IPS DF 6.9 (cell line): ENCODE data around the gene SPEF2.

Experiments used
- DNase-seq: peaks from one replicate; pipeline ENCODE4 v3.0.0-alpha.2; 2013; ENCODE audit warnings: low read depth, low spot score
- H3K27ac ChIP-seq: one replicate; pipeline ENCODE4 v1.5.1; 2013; ENCODE audit warnings: low read length, control low read depth
- H3K27me3 ChIP-seq: 2 replicates; pipeline ENCODE4 v1.6.1; 2013; ENCODE audit warnings: mild to moderate bottlenecking, low read length; ENCODE audit not compliant: control insufficient read depth, insufficient read depth
- H3K36me3 ChIP-seq: 2 replicates; pipeline ENCODE4 v1.6.1; 2013; ENCODE audit warnings: low read length; ENCODE audit not compliant: control insufficient read depth, insufficient read depth
- H3K4me1 ChIP-seq: 2 replicates; pipeline ENCODE4 v1.6.1; 2013; ENCODE audit warnings: low read length; ENCODE audit not compliant: control insufficient read depth, insufficient read depth
- H3K4me3 ChIP-seq: 2 replicates; pipeline ENCODE4 v1.5.1; 2013; ENCODE audit warnings: mild to moderate bottlenecking, low read length
- H3K9me3 ChIP-seq: 2 replicates; pipeline ENCODE4 v1.6.1; 2013; ENCODE audit warnings: low read length, inconsistent platforms; ENCODE audit not compliant: control insufficient read depth, insufficient read depth
- WGBS: extraction: QIAGEN DNeasy Blood & Tissue Kit; methylation state at CpG from one replicate; pipeline ENCODE4 v1.1.7; 2013; ENCODE audit warnings: mixed read lengths, missing lambda C conversion rate; ENCODE audit not compliant: insufficient read length, insufficient coverage; 5-methylcytosine and 5-hydroxymethylcytosine counted together

Gene SPEF2

GRCh38 chr5:35707659-35708058 is 90.0 kb downstream of the SPEF2 start:
- H3K27me3 ChIP-seq: no peaks in the 10 kb centered on the region
- no peaks in the 10 kb centered on the region for H3K9me3 ChIP-seq
- H3K4me1 ChIP-seq: no peaks in the 10 kb centered on the region
- no peak overlapping the region for H3K27ac ChIP-seq
- H3K36me3 ChIP-seq: no peaks in the 10 kb centered on the region
- WGBS: no CpG with 5 or more reads among the region's 1 CpG
- no peak for DNase-seq
- no peak overlapping the region for H3K4me3 ChIP-seq

- Histone ChIP-seq H3K36me3 (no peaks in the 10 kb centered on the region), H3K4me1 (no peaks in the 10 kb centered on the region), H3K4me3 (no peak overlapping the region), H3K27me3 (no peaks in the 10 kb centered on the region), H3K9me3 (no peaks in the 10 kb centered on the region), H3K27ac (no peak overlapping the region)
- WGBS: no CpG with 5 or more reads among the region's 2 CpGs
- DNase-seq: no peak
Measured at GRCh38 chr5:35709688-35710087, 92.0 kb downstream of the SPEF2 start.

DNA sequence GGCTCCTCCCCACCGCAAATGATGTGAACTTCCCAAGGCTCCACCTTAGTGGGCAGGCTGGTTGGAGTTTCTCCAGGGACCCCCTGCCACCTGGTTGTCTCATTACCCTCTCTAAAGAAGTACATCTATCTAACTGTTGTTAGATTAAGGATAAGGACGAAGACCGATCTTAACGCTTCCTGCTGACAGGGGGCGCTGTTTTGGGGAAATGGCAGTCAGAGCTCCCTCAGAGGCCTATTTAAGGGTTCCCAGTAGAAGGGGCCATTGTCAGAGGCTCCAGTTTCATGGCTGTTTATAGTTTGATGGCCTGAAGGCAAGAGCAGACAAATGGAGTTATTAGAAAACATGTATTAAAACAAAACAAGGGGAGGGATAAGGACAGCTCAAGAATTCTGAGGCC is 100.1 kb downstream of the SPEF2 start:
- no peaks in the 10 kb centered on the region for H3K36me3 ChIP-seq
- no peaks in the 10 kb centered on the region for H3K9me3 ChIP-seq
- no peak overlapping the region for H3K4me3 ChIP-seq
- H3K27me3 ChIP-seq: no peaks in the 10 kb centered on the region
- H3K4me1 ChIP-seq: no peaks in the 10 kb centered on the region
- DNase-seq: peak; percentile 4
- no peak overlapping the region for H3K27ac ChIP-seq
- no CpG with 5 or more reads among the region's 5 CpGs for WGBS

DNA sequence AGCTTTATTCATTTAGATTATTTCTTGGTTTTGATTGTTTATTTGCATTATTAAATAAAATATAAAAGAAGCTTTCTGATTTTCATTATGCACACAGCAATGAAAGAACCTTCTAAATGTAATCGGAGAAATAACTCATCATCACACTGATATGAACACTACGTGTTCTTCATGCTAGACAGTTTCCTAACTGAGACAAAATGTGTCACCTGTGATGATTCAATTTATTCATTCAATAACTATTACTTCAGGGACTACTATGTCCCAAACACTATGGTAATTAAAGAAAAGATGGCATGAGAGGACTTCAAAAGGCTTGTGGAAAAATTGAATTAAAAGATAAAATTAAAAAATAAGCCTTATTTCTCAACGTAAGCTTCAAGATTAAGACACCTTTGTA is 118.1 kb downstream of the SPEF2 start:
- DNase-seq: no peak
- Histone ChIP-seq H3K27me3 (no peaks in the 10 kb centered on the region), H3K36me3 (no peaks in the 10 kb centered on the region), H3K27ac (no peak overlapping the region), H3K4me3 (no peak overlapping the region), H3K9me3 (no peaks in the 10 kb centered on the region), H3K4me1 (no peaks in the 10 kb centered on the region)
- WGBS: no CpG with 5 or more reads among the region's 3 CpGs

DNA sequence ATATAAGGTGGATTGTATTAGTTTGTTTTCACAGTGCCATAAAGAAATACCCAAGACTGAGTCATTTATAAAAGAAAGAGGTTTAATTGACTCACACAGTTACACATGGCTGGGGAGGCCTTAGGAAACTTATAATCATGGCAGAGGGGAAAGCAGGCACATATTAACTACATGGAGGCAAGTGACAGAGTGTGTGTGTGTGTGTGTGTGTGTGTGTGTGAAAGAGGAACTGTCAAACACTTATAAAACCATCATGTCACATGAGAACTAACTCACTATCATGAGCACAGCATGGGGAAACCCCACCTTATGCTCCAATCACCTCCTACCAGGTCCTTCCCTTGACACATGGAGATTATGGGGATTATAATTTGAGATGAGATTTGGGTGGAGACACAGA is 118.6 kb downstream of the SPEF2 start:
- no peak for DNase-seq
- Histone ChIP-seq H3K27ac (no peak overlapping the region), H3K9me3 (no peaks in the 10 kb centered on the region), H3K36me3 (no peaks in the 10 kb centered on the region), H3K27me3 (no peaks in the 10 kb centered on the region), H3K4me1 (no peaks in the 10 kb centered on the region), H3K4me3 (no peak overlapping the region)

DNA sequence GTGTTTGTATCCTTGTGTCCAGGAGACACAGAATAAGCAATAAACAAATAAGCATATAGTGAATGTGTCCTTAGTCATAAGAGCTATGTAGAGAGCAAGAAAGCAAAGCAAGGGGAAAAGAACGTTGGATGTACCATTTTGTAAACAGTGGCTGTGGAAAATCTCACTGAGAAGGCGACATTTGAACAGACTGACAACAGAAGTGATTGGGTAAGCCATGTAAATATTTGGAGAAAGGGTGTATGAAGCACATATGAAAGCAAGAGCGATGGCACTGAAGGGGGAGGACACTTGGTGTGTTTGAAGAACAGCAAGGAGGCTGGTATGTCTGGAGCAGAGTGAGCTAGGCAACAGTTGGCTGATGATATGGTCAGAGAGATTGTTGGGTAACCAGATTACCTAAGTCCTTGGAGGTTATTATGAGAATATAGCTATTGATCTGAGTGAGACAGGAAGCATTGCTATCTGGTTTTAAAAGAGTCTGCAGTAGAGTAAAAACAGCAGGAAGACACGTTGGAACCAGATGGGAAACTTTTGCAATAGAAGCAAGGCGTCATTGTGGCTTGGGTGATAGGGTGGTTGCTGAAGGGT is 123.6 kb downstream of the SPEF2 start:
- no peak for DNase-seq
- no CpG with 5 or more reads among the region's 5 CpGs for WGBS
- H3K27ac ChIP-seq: no peak overlapping the region

DNA sequence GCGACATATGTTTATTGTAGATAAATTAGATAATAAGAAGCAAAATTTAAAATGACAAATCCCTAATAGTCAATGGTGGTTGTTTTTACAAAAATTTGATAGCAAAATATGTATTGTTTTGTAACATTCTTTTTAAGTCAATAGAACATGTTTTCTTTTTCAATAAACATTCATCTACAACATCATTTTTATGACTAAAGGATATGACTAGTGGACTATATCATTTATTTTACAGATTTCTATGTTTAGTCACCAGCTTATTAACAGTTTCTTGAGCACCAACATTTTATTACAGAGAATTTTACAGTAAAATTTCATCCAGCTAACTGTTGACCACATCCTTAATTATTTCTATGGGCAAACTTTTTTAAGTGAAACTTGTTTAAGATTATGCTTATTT is 124.3 kb downstream of the SPEF2 start:
- whole genome bisulfite sequencing: no CpG with 5 or more reads among the region's 1 CpG
- H3K9me3 ChIP-seq: no peaks in the 10 kb centered on the region
- H3K36me3 ChIP-seq: no peaks in the 10 kb centered on the region
- H3K27me3 ChIP-seq: no peaks in the 10 kb centered on the region; the same call in 1 of the 2 replicates
- H3K27ac ChIP-seq: no peak overlapping the region
- DNase-seq: no peak
- H3K4me3 ChIP-seq: no peak overlapping the region
- no peaks in the 10 kb centered on the region for H3K4me1 ChIP-seq

More for the DNA sequence above, 123.6 kb downstream of the SPEF2 start:
- Histone ChIP-seq H3K36me3 (no peaks in the 10 kb centered on the region), H3K4me1 (no peaks in the 10 kb centered on the region), H3K27me3 (no peaks in the 10 kb centered on the region; the same call in 1 of the 2 replicates), H3K4me3 (no peak overlapping the region), H3K9me3 (no peaks in the 10 kb centered on the region)

DNA sequence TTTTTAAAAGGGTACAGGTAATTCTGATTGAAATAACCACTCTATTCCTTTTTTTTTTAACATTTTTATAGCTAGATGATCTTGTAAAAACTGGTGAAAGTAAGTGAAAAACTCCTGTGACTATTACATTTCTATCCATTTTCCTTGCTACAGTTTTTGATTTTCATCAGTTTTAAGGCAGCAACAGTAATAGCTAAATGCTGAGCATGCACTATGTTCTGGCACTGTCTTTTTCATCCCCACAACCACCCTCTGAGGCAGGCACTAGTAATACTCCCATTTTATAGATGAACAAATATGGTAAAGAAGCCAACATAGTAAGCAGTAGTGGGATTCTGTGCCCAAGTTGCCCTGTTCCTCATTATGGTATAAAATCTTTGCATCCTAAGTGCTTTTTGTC is 126.0 kb downstream of the SPEF2 start:
- no peaks in the 10 kb centered on the region for H3K9me3 ChIP-seq
- H3K4me1 ChIP-seq: no peaks in the 10 kb centered on the region
- H3K27ac ChIP-seq: no peak overlapping the region
- H3K36me3 ChIP-seq: no peaks in the 10 kb centered on the region
- DNase-seq: no peak
- no peak overlapping the region for H3K4me3 ChIP-seq
- no peaks in the 10 kb centered on the region; the same call in 1 of the 2 replicates for H3K27me3 ChIP-seq

- WGBS: no CpG with 5 or more reads among the region's 8 CpGs
- no peak overlapping the region for H3K4me3 ChIP-seq
Measured at GRCh38 chr5:35745193-35745592, 127.5 kb downstream of the SPEF2 start.

DNA sequence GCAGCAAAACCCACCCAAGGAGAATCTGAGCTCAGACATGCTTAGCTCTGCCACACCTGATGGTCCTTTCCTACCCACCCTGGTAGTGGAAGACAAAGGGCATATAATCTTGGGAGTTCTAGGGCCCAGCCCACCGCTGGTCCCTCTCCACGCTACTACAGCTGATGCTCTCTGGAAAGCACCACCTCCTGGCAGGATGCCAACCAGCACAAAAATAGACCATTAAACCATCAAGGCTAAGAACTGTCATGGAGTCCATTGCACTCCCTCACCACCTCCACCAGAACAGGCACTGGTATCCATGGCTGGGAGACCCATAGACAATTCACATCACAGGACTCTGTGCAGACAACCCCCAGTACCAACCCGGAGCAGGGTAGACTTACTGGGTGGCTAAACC is 128.0 kb downstream of the SPEF2 start:
- H3K27ac ChIP-seq: no peak overlapping the region

More at GRCh38 chr5:35745193-35745592, 127.5 kb downstream of the SPEF2 start:
- Histone ChIP-seq H3K27me3 (no peaks in the 10 kb centered on the region; the same call in 1 of the 2 replicates), H3K9me3 (no peaks in the 10 kb centered on the region), H3K4me1 (no peaks in the 10 kb centered on the region), H3K27ac (no peak overlapping the region), H3K36me3 (no peaks in the 10 kb centered on the region)
- no peak for DNase-seq

DNA sequence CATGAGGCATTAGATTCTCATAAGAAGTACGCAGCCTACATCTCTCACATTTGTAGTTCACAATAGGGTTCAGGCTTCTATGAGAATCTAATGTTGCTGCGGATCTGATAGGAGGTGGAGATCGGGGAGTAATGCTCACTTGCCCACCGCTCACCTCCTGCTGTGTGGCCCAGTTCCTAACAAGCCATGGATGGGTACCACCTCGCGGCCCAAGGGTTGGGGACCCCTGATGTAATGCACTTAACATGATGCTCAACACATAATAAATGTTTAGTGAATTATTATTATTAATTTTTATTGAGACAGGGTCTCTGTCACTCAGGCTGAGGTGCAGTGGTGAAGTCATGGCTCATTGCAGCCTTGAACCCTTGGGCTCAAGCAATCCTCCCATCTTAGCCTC is 134.3 kb downstream of the SPEF2 start:
- Histone ChIP-seq H3K27ac (no peak overlapping the region), H3K4me3 (no peak overlapping the region), H3K36me3 (no peaks in the 10 kb centered on the region), H3K27me3 (peaks cover 31% of the 10 kb centered on the region), H3K9me3 (no peaks in the 10 kb centered on the region), H3K4me1 (no peaks in the 10 kb centered on the region)
- DNase-seq: no peak
- no CpG with 5 or more reads among the region's 6 CpGs for WGBS

More for the DNA sequence above, 128.0 kb downstream of the SPEF2 start:
- no CpG with 5 or more reads among the region's 3 CpGs for WGBS
- Histone ChIP-seq H3K4me1 (no peaks in the 10 kb centered on the region), H3K4me3 (no peak overlapping the region), H3K36me3 (no peaks in the 10 kb centered on the region), H3K27me3 (peaks cover 2% of the 10 kb centered on the region; the same call in 1 of the 2 replicates), H3K9me3 (no peaks in the 10 kb centered on the region)
- DNase-seq: no peak
